K562 (cell line): ENCODE results near the gene SLC22A9. TPM values are rescaled to one million over a fixed set of nuclear protein-coding genes. Genes with fewer than 3 reads are reported as not detected.

Source experiments
- ATAC-seq: fragments of 200-7000 bp; cut with Tn5 transposase; 3 replicates; pipeline ENCODE4 v1.9.1; 2020; ENCODE audit warnings: moderate library complexity
- BruUV-seq: library from RNA; stranded (reverse); fragments of 400-500 nt; replicated peaks from 2 replicates; lab custom pipeline; 2021; lab: Mats Ljungman, UMichigan
- CTCF ChIA-PET: fragments of 300-600 bp; formaldehyde crosslinking; extraction: SDS; loops from one replicate; lab custom pipeline; 2021; ENCODE audit warnings: low intra/inter-chr PET ratio; lab: Yijun Ruan, JAX
- POLR2A ChIA-PET: fragments of 300-600, 350-650 bp; sonication (Branson Sonifier 250); formaldehyde crosslinking; extraction: SDS; loops from one replicate; lab custom pipeline; 2021; ENCODE audit warnings: antibody characterized with exemption, inconsistent platforms; lab: Yijun Ruan, JAX
- DNase-seq, 4 experiments: peaks; one replicate each; pipeline versions ENCODE4 v3.0.0 to v3.0.0-alpha.2; 2011 to 2018; ENCODE audit warnings: low spot score in 3 of 4, mixed read lengths in 3 of 4; ENCODE audit errors: extremely low read depth in 1 of 4
- FAIRE-seq: peaks from 2 replicates; lab custom pipeline; 2011; peaks lifted over from hg19 to GRCh38; lab: Jason Lieb, UNC
- H2AFZ ChIP-seq: 2 replicates; pipeline ENCODE4 v1.6.0; 2011; ENCODE audit warnings: low read depth, low read length, control low read depth, inconsistent platforms
- H3K27ac ChIP-seq: fragments of 200-600 bp; 3 replicates; pipeline ENCODE4 v1.8.0; 2011; ENCODE audit warnings: low read depth, mild to moderate bottlenecking, control low read depth, inconsistent platforms, low read length, moderate library complexity, mixed read lengths; ENCODE audit errors: extremely low read depth
- H3K27me3 ChIP-seq, 2 experiments: fragments of 300-600 bp in 1 of 2; 2 replicates in 1 of 2; 3 replicates in 1 of 2; pipeline versions ENCODE4 v1.6.0 to v1.8.0; 2011; ENCODE audit warnings: inconsistent platforms in 2 of 2, low read length in 2 of 2, mild to moderate bottlenecking in 1 of 2, mixed read lengths in 1 of 2, moderate library complexity in 1 of 2; ENCODE audit not compliant: control insufficient read depth in 2 of 2, insufficient read depth in 2 of 2
- H3K36me3 ChIP-seq: fragments of 300-600 bp; 3 replicates; pipeline ENCODE4 v1.8.0; 2011; ENCODE audit warnings: mild to moderate bottlenecking, low read length, inconsistent platforms; ENCODE audit not compliant: control insufficient read depth, insufficient read depth
- H3K4me1 ChIP-seq, 2 experiments: fragments of 200-600 bp in 1 of 2; replicated peaks in 1 of 2; 2 replicates in 1 of 2; 3 replicates in 1 of 2; pipeline versions ENCODE4 v1.5.1 to v1.8.0; 2011; ENCODE audit warnings: inconsistent platforms in 2 of 2, low read length in 2 of 2, mild to moderate bottlenecking in 1 of 2, mixed read lengths in 1 of 2, moderate library complexity in 1 of 2; ENCODE audit not compliant: control insufficient read depth in 2 of 2, insufficient read depth in 2 of 2
- H3K4me2 ChIP-seq: 2 replicates; pipeline ENCODE4 v1.6.1; 2011; ENCODE audit warnings: low read length, control low read depth, inconsistent platforms, mixed read lengths; ENCODE audit not compliant: insufficient read depth
- H3K4me3 ChIP-seq: fragments of 200-600 bp; sonication (generic), shearing (Covaris generic); 2 replicates; pipeline ENCODE4 v1.5.1; 2016; ENCODE audit warnings: control low read depth, inconsistent platforms
- H3K79me2 ChIP-seq: fragments of 200-600 bp; 3 replicates; pipeline ENCODE4 v1.8.0; 2011; ENCODE audit warnings: low read length, inconsistent platforms; ENCODE audit not compliant: control insufficient read depth, insufficient read depth
- H3K9ac ChIP-seq, 2 experiments: 2 replicates each; pipeline versions ENCODE4 v1.6.0 to v1.6.1; 2011; ENCODE audit warnings: low read depth in 2 of 2, low read length in 2 of 2, control low read depth in 1 of 2, inconsistent platforms in 1 of 2, mild to moderate bottlenecking in 1 of 2, mixed read lengths in 1 of 2; ENCODE audit not compliant: insufficient read depth in 1 of 2
- H3K9me1 ChIP-seq: one replicate; pipeline ENCODE4 v1.6.0; 2011; ENCODE audit warnings: inconsistent platforms, mild to moderate bottlenecking, low read length, moderate library complexity; ENCODE audit not compliant: control insufficient read depth, insufficient read depth
- H3K9me3 ChIP-seq: replicated peaks from 2 replicates; pipeline ENCODE4 v1.5.1; 2011; ENCODE audit warnings: low read depth, low read length, inconsistent platforms; ENCODE audit not compliant: control insufficient read depth, insufficient read depth
- H4K20me1 ChIP-seq: replicated peaks from 2 replicates; pipeline ENCODE4 v1.6.1; 2011; ENCODE audit warnings: low read length, inconsistent platforms, mixed read lengths; ENCODE audit not compliant: control insufficient read depth, insufficient read depth
- DDX20 ChIP-seq: fragments of 450-650 bp; IDR thresholded peaks from 2 replicates; pipeline ENCODE4 v1.6.1; 2016; ENCODE audit warnings: missing genetic modification characterization, low read depth, mild to moderate bottlenecking, missing compliant biosample characterization, moderate library complexity
- DIDO1 ChIP-seq: fragments of 450-650 bp; IDR thresholded peaks from 2 replicates; pipeline ENCODE4 v1.6.1; 2016; ENCODE audit warnings: low read depth, missing biosample characterization, missing genetic modification characterization
- HNRNPUL1 ChIP-seq: fragments of 200-400 bp; formaldehyde crosslinking; IDR thresholded peaks from 2 replicates; pipeline ENCODE4 v1.6.1; 2017; ENCODE audit warnings: low read length
- KDM2B ChIP-seq: fragments of 250-450 bp; sonication (Bioruptor Pico); IDR thresholded peaks from 2 replicates; pipeline ENCODE4 v1.8.0; 2021; ENCODE audit warnings: mild to moderate bottlenecking, moderate library complexity
- KHSRP ChIP-seq: fragments of 450-650 bp; IDR thresholded peaks from 2 replicates; pipeline ENCODE4 v1.6.1; 2017
- MITF ChIP-seq: IDR thresholded peaks from 2 replicates; pipeline ENCODE4 v1.6.1; 2014; ENCODE audit warnings: antibody characterized with exemption
- NFIX ChIP-seq: fragments of 250-450 bp; sonication (Bioruptor Pico); IDR thresholded peaks from 2 replicates; pipeline ENCODE4 v1.4.0; 2020; ENCODE audit warnings: low read depth, mild to moderate bottlenecking, moderate library complexity
- NFRKB ChIP-seq: fragments of 450-650 bp; IDR thresholded peaks from 2 replicates; pipeline ENCODE4 v1.6.1; 2016; ENCODE audit warnings: low read depth
- POLR3A ChIP-seq: IDR thresholded peaks from 2 replicates; pipeline ENCODE4 v1.6.1; 2011; ENCODE audit warnings: borderline replicate concordance, mild to moderate bottlenecking, moderate library complexity; ENCODE audit not compliant: insufficient read length, insufficient read depth; ENCODE audit errors: extremely low read depth
- TGIF2 ChIP-seq: sonication (generic); formaldehyde crosslinking; IDR thresholded peaks from 2 replicates; pipeline ENCODE4 v1.8.1; 2022; ENCODE audit warnings: mild to moderate bottlenecking, missing genetic modification reagents, moderate library complexity
- ZBTB2 ChIP-seq: fragments of 450-650 bp; IDR thresholded peaks from 2 replicates; pipeline ENCODE4 v1.6.1; 2016; ENCODE audit warnings: antibody characterized with exemption
- ZNF239 ChIP-seq: fragments of 250-450 bp; sonication (Bioruptor Pico); IDR thresholded peaks from 2 replicates; pipeline ENCODE4 v1.4.0; 2020; ENCODE audit warnings: mild to moderate bottlenecking
- ZNF699 ChIP-seq: fragments of 250-450 bp; sonication (Bioruptor Pico); IDR thresholded peaks from 2 replicates; pipeline ENCODE4 v1.8.0; 2021; ENCODE audit warnings: mild to moderate bottlenecking, moderate library complexity; ENCODE audit not compliant: insufficient replicate concordance
- WGBS: fragments of 100-300 bp; shearing (Covaris generic); methylation state at CpG from one replicate; pipeline ENCODE4 v1.1.6; 2016; ENCODE audit warnings: low coverage, mixed read lengths; ENCODE audit not compliant: insufficient coverage; ENCODE audit errors: missing lambda C conversion rate; 5-methylcytosine and 5-hydroxymethylcytosine counted together
- in situ Hi-C: fragments of 300-500 bp; cut with MboI; formaldehyde crosslinking; loops from 4 replicates; pipeline ENCODE4 v1.15.0; 2018; ENCODE audit warnings: inconsistent platforms, mixed read lengths
- intact Hi-C: fragments of 100-400 bp; cut with micrococcal nuclease; formaldehyde crosslinking; loops from 2 replicates; pipeline ENCODE4 v1.14.2; 2022
- polyA plus RNA-seq, 8 experiments: library from polyadenylated mRNA; depleted of rRNA in 4 of 8; stranded (reverse) in 5 of 8; unstranded in 3 of 8; fragments of >200 nt; fragmentation: Nextera tagmentation in 2 of 8; fragmentation: Illumina TruSeq in 1 of 8; extraction: Ambion mirVana in 2 of 8; extraction: Trizol in 1 of 8; gene quantifications; 2 replicates each; pipeline versions ENCODE4 v1.2.1 to v1.2.3, GENCODE V29; 2011 to 2014; ENCODE audit warnings: inconsistent platforms in 1 of 8, missing spikeins in 1 of 8
- total RNA-seq, 7 experiments: library from RNA; depleted of rRNA in 6 of 7; stranded (reverse); fragments of >200 nt in 6 of 7; fragmentation: Illumina TruSeq in 2 of 7; extraction: Trizol in 2 of 7; gene quantifications; 2 replicates each; pipeline versions ENCODE4 v1.2.1 to v1.2.3, GENCODE V29; 2011 to 2021; ENCODE audit warnings: low replicate concordance in 1 of 7
- TF ChIP-seq, protein P1 (sequence below): fragments of 450-650 bp; IDR thresholded peaks from 2 replicates; pipeline ENCODE4 v1.6.1; 2016
- TF ChIP-seq, protein P2 (sequence below): IDR thresholded peaks from 2 replicates; pipeline ENCODE4 v1.6.1; 2011; ENCODE audit warnings: borderline replicate concordance, low read depth, mild to moderate bottlenecking, moderate library complexity, low read length; ENCODE audit not compliant: insufficient read depth, poor library complexity, severe bottlenecking
- TF ChIP-seq, protein P3 (sequence below): fragments of 450-650 bp; IDR thresholded peaks from 2 replicates; pipeline ENCODE4 v1.6.1; 2017; ENCODE audit warnings: antibody characterized with exemption

Gene SLC22A9
- total and polyA plus RNA-seq, 9 of the 15 experiments (the other 6 are each of a cell fraction or from before 2014, with no cell fraction given): not detected

DNA sequence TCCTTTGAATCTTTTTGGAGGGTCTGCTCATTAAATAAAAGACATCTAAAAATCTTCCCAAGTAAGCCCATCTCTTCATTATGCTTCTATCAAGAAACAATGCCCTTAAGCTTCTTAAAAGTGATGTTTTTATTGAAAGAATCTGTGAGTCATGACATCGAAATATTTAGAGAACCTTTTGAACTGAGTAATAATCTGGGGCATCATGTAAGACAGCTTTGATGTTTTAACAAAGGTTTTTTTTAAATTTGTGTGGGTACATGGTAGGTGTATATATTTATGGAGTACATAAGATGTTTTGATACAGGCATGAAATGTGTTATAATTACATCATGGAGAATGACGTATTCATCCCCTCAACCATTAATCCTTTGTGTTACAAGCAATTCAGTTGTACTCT lies 74.6 kb downstream of the SLC22A9 start:
- H3K27me3 ChIP-seq: peaks cover 3 to 5% of the 10 kb centered on the region in 2 experiments; a peak in 3 of 5 replicates
- H3K27ac ChIP-seq: no peak overlapping the region
- ChIA-PET CTCF (no interaction called here), POLR2A (interaction anchor here (0.6 kb wide), 1 partner anchor 88 kb away, joined by 4 read pairs; no protein-coding TSS in a partner anchor)
- H3K4me2 ChIP-seq: no peak overlapping the region
- no TSS peak for BruUV-seq
- in situ Hi-C loops: no loop called here
- DNase-seq (no peak), FAIRE-seq (no peak), ATAC-seq (no peak)
- no peak overlapping the region for H3K4me3 ChIP-seq
- H3K79me2 ChIP-seq: no peaks in the 10 kb centered on the region
- H2AFZ ChIP-seq: no peak overlapping the region
- no peaks in the 10 kb centered on the region for H3K4me1 ChIP-seq
- intact Hi-C loops: no loop called here
- no peaks in the 10 kb centered on the region for H3K36me3 ChIP-seq
- no peaks in the 10 kb centered on the region for H3K9me3 ChIP-seq
- WGBS: 0% methylated on average over 2 of the region's 2 CpGs
- H4K20me1 ChIP-seq: no peaks in the 10 kb centered on the region
- no peaks in the 10 kb centered on the region for H3K9me1 ChIP-seq
- H3K9ac ChIP-seq: no peak overlapping the region
- TF ChIP-seq ZNF699 (CRISPR knock-in tag) (no peak), TGIF2 (CRISPR knock-in tag) (no peak), KHSRP (no peak), MITF (no peak), NFRKB (no peak), POLR3A (no peak), ZNF239 (CRISPR knock-in tag) (no peak), NFIX (CRISPR knock-in tag) (no peak), KDM2B (no peak), DDX20 (tag) (no peak), DIDO1 (tag) (no peak), HNRNPUL1 (no peak), ZBTB2 (no peak)
- TF ChIP-seq, protein P1, sequence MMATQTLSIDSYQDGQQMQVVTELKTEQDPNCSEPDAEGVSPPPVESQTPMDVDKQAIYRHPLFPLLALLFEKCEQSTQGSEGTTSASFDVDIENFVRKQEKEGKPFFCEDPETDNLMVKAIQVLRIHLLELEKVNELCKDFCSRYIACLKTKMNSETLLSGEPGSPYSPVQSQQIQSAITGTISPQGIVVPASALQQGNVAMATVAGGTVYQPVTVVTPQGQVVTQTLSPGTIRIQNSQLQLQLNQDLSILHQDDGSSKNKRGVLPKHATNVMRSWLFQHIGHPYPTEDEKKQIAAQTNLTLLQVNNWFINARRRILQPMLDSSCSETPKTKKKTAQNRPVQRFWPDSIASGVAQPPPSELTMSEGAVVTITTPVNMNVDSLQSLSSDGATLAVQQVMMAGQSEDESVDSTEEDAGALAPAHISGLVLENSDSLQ: no peak
- TF ChIP-seq, protein P2, sequence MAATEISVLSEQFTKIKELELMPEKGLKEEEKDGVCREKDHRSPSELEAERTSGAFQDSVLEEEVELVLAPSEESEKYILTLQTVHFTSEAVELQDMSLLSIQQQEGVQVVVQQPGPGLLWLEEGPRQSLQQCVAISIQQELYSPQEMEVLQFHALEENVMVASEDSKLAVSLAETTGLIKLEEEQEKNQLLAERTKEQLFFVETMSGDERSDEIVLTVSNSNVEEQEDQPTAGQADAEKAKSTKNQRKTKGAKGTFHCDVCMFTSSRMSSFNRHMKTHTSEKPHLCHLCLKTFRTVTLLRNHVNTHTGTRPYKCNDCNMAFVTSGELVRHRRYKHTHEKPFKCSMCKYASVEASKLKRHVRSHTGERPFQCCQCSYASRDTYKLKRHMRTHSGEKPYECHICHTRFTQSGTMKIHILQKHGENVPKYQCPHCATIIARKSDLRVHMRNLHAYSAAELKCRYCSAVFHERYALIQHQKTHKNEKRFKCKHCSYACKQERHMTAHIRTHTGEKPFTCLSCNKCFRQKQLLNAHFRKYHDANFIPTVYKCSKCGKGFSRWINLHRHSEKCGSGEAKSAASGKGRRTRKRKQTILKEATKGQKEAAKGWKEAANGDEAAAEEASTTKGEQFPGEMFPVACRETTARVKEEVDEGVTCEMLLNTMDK: no peak
- TF ChIP-seq, protein P3, sequence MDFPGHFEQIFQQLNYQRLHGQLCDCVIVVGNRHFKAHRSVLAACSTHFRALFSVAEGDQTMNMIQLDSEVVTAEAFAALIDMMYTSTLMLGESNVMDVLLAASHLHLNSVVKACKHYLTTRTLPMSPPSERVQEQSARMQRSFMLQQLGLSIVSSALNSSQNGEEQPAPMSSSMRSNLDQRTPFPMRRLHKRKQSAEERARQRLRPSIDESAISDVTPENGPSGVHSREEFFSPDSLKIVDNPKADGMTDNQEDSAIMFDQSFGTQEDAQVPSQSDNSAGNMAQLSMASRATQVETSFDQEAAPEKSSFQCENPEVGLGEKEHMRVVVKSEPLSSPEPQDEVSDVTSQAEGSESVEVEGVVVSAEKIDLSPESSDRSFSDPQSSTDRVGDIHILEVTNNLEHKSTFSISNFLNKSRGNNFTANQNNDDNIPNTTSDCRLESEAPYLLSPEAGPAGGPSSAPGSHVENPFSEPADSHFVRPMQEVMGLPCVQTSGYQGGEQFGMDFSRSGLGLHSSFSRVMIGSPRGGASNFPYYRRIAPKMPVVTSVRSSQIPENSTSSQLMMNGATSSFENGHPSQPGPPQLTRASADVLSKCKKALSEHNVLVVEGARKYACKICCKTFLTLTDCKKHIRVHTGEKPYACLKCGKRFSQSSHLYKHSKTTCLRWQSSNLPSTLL: no peak
